Right atrium auricular region (tissue), 2 donors: ENCODE data around the gene RPUSD1. TPM values are rescaled to one million over a fixed set of nuclear protein-coding genes. Genes with fewer than 3 reads are reported as not detected.

Source experiments
- DNase-seq: peaks from one replicate; pipeline ENCODE4 v3.0.0-alpha.2; 2019; ENCODE audit warnings: low spot score
- H3K27ac ChIP-seq, 2 donors: fragments of 200-600 bp; sonication (generic); 1 replicate in 1 of 2; 2 replicates in 1 of 2; pipeline ENCODE4 v1.5.1; 2016 to 2019
- H3K27me3 ChIP-seq, 2 donors: fragments of 200-600 bp; sonication (generic); one replicate each; pipeline versions ENCODE4 v1.5.1 to v1.6.0; 2017 to 2019
- H3K36me3 ChIP-seq: fragments of 200-600 bp; sonication (generic); one replicate; pipeline ENCODE4 v1.5.1; 2016
- H3K4me1 ChIP-seq, 2 donors: fragments of 200-600 bp; sonication (generic); one replicate each; pipeline versions ENCODE4 v1.5.1 to v1.6.0; 2017 to 2019
- H3K4me3 ChIP-seq, 2 donors: fragments of 200-600 bp; sonication (generic); 1 replicate in 1 of 2; 2 replicates in 1 of 2; pipeline ENCODE4 v1.5.1; 2017 to 2019; ENCODE audit warnings: mild to moderate bottlenecking in 1 of 2, moderate library complexity in 1 of 2
- H3K9me3 ChIP-seq, 2 donors: fragments of 200-600 bp; sonication (generic); one replicate each; pipeline ENCODE4 v1.5.1; 2019
- CTCF ChIP-seq, 2 donors: fragments of 200-600 bp; sonication (generic); IDR thresholded peaks; one replicate each; pipeline ENCODE4 v1.5.1; 2019; ENCODE audit warnings: antibody characterized with exemption in 2 of 2
- total RNA-seq, 2 donors: library from RNA; depleted of rRNA; stranded (reverse); fragments of >200 nt; gene quantifications; one replicate each; pipeline ENCODE4 v1.1.0, GENCODE V29; 2016

RPUSD1 gene
- total RNA-seq, 2 donors from 2014 or later = 11.4 to 13.2 TPM

- no peak for TF ChIP-seq CTCF (IDR thresholded peaks at IDR 0.05)
- H3K27me3 ChIP-seq = no peaks in the 10 kb centered on the region
Measured at GRCh38 chr16:750485-750884, 37.7 kb downstream of the RPUSD1 start.

GRCh38 chr16:749010-749409 is 39.2 kb downstream of the RPUSD1 start:
- H3K4me3 ChIP-seq = no peak overlapping the region
- H3K4me1 ChIP-seq = no peaks in the 10 kb centered on the region
- no peaks in the 10 kb centered on the region for H3K36me3 ChIP-seq
- H3K27me3 ChIP-seq = no peaks in the 10 kb centered on the region
- no peak for TF ChIP-seq CTCF (IDR thresholded peaks at IDR 0.05)
- no peaks in the 10 kb centered on the region for H3K9me3 ChIP-seq
- H3K27ac ChIP-seq = no peak overlapping the region
- DNase-seq = no peak

More at GRCh38 chr16:750485-750884, 37.7 kb downstream of the RPUSD1 start:
- no peaks in the 10 kb centered on the region for H3K9me3 ChIP-seq
- DNase-seq = no peak
- no peak overlapping the region for H3K27ac ChIP-seq
- no peaks in the 10 kb centered on the region for H3K4me1 ChIP-seq
- H3K36me3 ChIP-seq = no peaks in the 10 kb centered on the region
- no peak overlapping the region for H3K4me3 ChIP-seq

- Histone ChIP-seq H3K36me3 (no peaks in the 10 kb centered on the region), H3K27ac (no peak overlapping the region), H3K4me1 (no peaks in the 10 kb centered on the region), H3K4me3 (no peak overlapping the region), H3K9me3 (no peaks in the 10 kb centered on the region), H3K27me3 (no peaks in the 10 kb centered on the region)
- DNase-seq = no peak
- no peak for TF ChIP-seq CTCF (IDR thresholded peaks at IDR 0.05)
Measured at GRCh38 chr16:747978-748746, 40.0 kb downstream of the RPUSD1 start.

GRCh38 chr16:746637-747036 is 41.5 kb downstream of the RPUSD1 start:
- Histone ChIP-seq H3K27me3 (no peaks in the 10 kb centered on the region), H3K9me3 (no peaks in the 10 kb centered on the region), H3K27ac (no peak overlapping the region), H3K4me1 (no peaks in the 10 kb centered on the region), H3K36me3 (no peaks in the 10 kb centered on the region), H3K4me3 (no peak overlapping the region)
- no peak for TF ChIP-seq CTCF (IDR thresholded peaks at IDR 0.05)
- DNase-seq = no peak

- H3K27ac ChIP-seq = no peak overlapping the region
- no peak overlapping the region for H3K4me3 ChIP-seq
- no peak for TF ChIP-seq CTCF (IDR thresholded peaks at IDR 0.05)
- H3K36me3 ChIP-seq = no peaks in the 10 kb centered on the region
- no peak for DNase-seq
- no peaks in the 10 kb centered on the region for H3K27me3 ChIP-seq
- no peaks in the 10 kb centered on the region for H3K9me3 ChIP-seq
- peaks cover 0 to 5% of the 10 kb centered on the region in 2 donors for H3K4me1 ChIP-seq
Measured at GRCh38 chr16:745739-746138, 42.4 kb downstream of the RPUSD1 start.
